ENCODE measurements around the gene LTK. TPM values are rescaled to one million over a fixed set of nuclear protein-coding genes. Genes with fewer than 3 reads are reported as not detected.

LTK gene
- total RNA-seq, 2 experiments from 2014 or later, result 9.7 to 9.9 TPM

- Mint-ChIP-seq H3K36me3 (ENCODE audit: low read depth) (no peaks in the 10 kb centered on the region), H3K4me3 (peak overlapping the region; percentile 79), H3K27me3 (peaks cover 36% of the 10 kb centered on the region), H3K27ac (no peak overlapping the region), H3K9me3 (no peaks in the 10 kb centered on the region), H3K4me1 (ENCODE audit: low read depth) (peaks cover 25% of the 10 kb centered on the region)
- Histone ChIP-seq H3K4me3 (ENCODE audit: low read length) (peak overlapping the region; percentile 56), H3K27ac (ENCODE audit: low read depth in 1 of 2, low read length in 2 of 2) (no peak overlapping the region), H3K9me3 (ENCODE audit: control insufficient read depth in 1 of 2, insufficient read depth in 1 of 2, low read length in 2 of 2) (peaks cover 0 to 18% of the 10 kb centered on the region in 2 experiments), H3K27me3 (ENCODE audit: control insufficient read depth in 1 of 2, insufficient read depth in 2 of 2, low read length in 2 of 2) (peaks cover 24 to 33% of the 10 kb centered on the region in 2 experiments), H3K36me3 (ENCODE audit: insufficient read depth, low read length) (peaks cover 2% of the 10 kb centered on the region), H3K4me1 (ENCODE audit: insufficient read depth, low read length) (peaks cover 40% of the 10 kb centered on the region)
- no peak for ATAC-seq (ENCODE audit: poor library complexity)
- DNase-seq, result peak in 1 of 14 experiments; percentile 31
- ChIA-PET CTCF (interaction anchor here (0.8 kb wide), 1 partner anchor 47 kb away, joined by 4 read pairs; no protein-coding TSS in a partner anchor), POLR2A (interaction anchor here (1.1 kb wide), 1 partner anchor 11 kb away, joined by 5 read pairs; no protein-coding TSS in a partner anchor)
- TF ChIP-seq, protein P1, sequence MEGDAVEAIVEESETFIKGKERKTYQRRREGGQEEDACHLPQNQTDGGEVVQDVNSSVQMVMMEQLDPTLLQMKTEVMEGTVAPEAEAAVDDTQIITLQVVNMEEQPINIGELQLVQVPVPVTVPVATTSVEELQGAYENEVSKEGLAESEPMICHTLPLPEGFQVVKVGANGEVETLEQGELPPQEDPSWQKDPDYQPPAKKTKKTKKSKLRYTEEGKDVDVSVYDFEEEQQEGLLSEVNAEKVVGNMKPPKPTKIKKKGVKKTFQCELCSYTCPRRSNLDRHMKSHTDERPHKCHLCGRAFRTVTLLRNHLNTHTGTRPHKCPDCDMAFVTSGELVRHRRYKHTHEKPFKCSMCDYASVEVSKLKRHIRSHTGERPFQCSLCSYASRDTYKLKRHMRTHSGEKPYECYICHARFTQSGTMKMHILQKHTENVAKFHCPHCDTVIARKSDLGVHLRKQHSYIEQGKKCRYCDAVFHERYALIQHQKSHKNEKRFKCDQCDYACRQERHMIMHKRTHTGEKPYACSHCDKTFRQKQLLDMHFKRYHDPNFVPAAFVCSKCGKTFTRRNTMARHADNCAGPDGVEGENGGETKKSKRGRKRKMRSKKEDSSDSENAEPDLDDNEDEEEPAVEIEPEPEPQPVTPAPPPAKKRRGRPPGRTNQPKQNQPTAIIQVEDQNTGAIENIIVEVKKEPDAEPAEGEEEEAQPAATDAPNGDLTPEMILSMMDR (IDR thresholded peaks at IDR 0.05), result no peak
- intact Hi-C loops (cut with DNase I, micrococcal nuclease), result no loop called here
Observed at GRCh38 chr15:41512512-41512939, 1.1 kb downstream of the LTK start.

- Mint-ChIP-seq H3K4me1 (ENCODE audit: low read depth) (peaks cover 25% of the 10 kb centered on the region), H3K9me3 (no peaks in the 10 kb centered on the region), H3K36me3 (ENCODE audit: low read depth) (no peaks in the 10 kb centered on the region), H3K4me3 (peak overlapping the region; percentile 79), H3K27me3 (peaks cover 36% of the 10 kb centered on the region), H3K27ac (no peak overlapping the region)
- H3K9me3 ChIP-seq (ENCODE audit: control insufficient read depth in 1 of 2, insufficient read depth in 1 of 2, low read length in 2 of 2), result peaks cover 0 to 18% of the 10 kb centered on the region in 2 experiments
- DNase-seq, result peak in 5 of 14 experiments; percentile 13 to 57 (median 30)
- no peak overlapping the region for H3K27ac ChIP-seq (ENCODE audit: low read depth in 1 of 2, low read length in 2 of 2)
- H3K4me3 ChIP-seq (ENCODE audit: low read length), result peak overlapping the region; percentile 56
- CTCF ChIA-PET, result no interaction called here
- no peaks in the 10 kb centered on the region for H3K36me3 ChIP-seq (ENCODE audit: insufficient read depth, low read length)
- POLR2A ChIA-PET, result no interaction called here
- intact Hi-C loops (cut with DNase I, micrococcal nuclease), result no loop called here
- ATAC-seq (ENCODE audit: poor library complexity), result peak; percentile 24
- TF ChIP-seq, protein P1 (IDR thresholded peaks at IDR 0.05), result no peak
- H3K27me3 ChIP-seq (ENCODE audit: control insufficient read depth in 1 of 2, insufficient read depth in 2 of 2, low read length in 2 of 2), result peaks cover 24 to 33% of the 10 kb centered on the region in 2 experiments
- peaks cover 40% of the 10 kb centered on the region for H3K4me1 ChIP-seq (ENCODE audit: insufficient read depth, low read length)
Observed at GRCh38 chr15:41511899-41512369, 1.7 kb downstream of the LTK start.

- no peak overlapping the region for H3K27ac Mint-ChIP-seq
- no peak for ATAC-seq (ENCODE audit: poor library complexity)
- POLR2A ChIA-PET, result no interaction called here
- H3K4me1 ChIP-seq (ENCODE audit: insufficient read depth, low read length), result peaks cover 40% of the 10 kb centered on the region
- CTCF ChIA-PET, result no interaction called here
- H3K9me3 ChIP-seq (ENCODE audit: control insufficient read depth in 1 of 2, insufficient read depth in 1 of 2, low read length in 2 of 2), result peaks cover 0 to 18% of the 10 kb centered on the region in 2 experiments
- no peaks in the 10 kb centered on the region for H3K9me3 Mint-ChIP-seq
- no peak overlapping the region for H3K27ac ChIP-seq (ENCODE audit: low read depth in 1 of 2, low read length in 2 of 2)
- H3K4me1 Mint-ChIP-seq (ENCODE audit: low read depth), result peaks cover 25% of the 10 kb centered on the region
- H3K4me3 ChIP-seq (ENCODE audit: low read length), result peak overlapping the region; percentile 56
- H3K4me3 Mint-ChIP-seq, result no peak overlapping the region
- peak in 1 of 14 experiments; percentile 25 for DNase-seq
- H3K27me3 ChIP-seq (ENCODE audit: control insufficient read depth in 1 of 2, insufficient read depth in 2 of 2, low read length in 2 of 2), result peaks cover 24 to 33% of the 10 kb centered on the region in 2 experiments
- H3K27me3 Mint-ChIP-seq, result peaks cover 36% of the 10 kb centered on the region
- no peaks in the 10 kb centered on the region for H3K36me3 Mint-ChIP-seq (ENCODE audit: low read depth)
- intact Hi-C loops (cut with DNase I, micrococcal nuclease), result no loop called here
- H3K36me3 ChIP-seq (ENCODE audit: insufficient read depth, low read length), result no peaks in the 10 kb centered on the region
- TF ChIP-seq, protein P1 (IDR thresholded peaks at IDR 0.05), result no peak
Observed at GRCh38 chr15:41511331-41511898, 2.2 kb downstream of the LTK start.

All from CD4-positive, alpha-beta T cell (primary cell).